Measurements from ENCODE around the gene B4GALT3.
"Not testable (repeated sequence)": the region's sequence is repeated elsewhere in the genome, so short reads cannot be mapped to it uniquely, and the experiment has no call there.

Gene B4GALT3

DNA sequence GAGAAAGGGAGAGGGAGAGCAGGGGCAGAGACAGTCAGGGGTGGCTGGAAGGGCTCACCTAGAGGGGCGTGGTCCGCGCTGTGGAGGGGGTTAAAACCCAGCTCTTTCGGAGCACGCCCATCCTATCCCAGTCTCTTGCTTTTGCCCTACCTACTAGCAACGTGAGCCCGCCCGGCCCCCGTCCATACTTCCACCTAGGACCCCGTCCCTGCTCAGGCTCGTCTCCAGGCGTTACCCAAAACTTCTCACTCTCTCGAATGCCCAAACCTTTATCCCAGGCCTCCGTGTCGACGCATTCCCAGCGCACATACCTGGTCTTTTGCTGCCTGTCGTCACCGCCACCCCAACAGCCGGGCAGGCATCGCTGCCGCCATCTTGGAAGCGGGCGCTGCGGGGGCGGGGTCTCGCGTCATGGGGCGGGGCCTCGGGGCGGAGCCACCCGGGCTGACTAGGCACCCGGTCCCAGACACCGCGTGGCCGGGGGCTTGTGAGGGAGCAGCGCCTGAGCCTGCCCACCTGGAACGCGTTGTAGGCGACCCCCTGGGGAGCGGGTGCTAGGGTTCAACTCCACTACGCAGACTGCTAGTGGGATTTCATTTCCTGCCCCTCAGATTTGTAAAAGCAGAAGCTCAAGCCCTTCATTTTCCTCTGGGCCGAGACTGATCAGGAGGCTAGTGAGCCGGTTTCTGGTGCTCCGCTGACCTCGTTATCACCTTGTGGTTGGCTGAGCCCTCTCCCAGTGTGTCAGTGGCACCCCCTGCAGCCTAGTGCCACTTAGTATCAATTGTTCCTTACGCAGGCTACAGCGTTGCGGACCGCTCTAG, at the start of gene B4GALT3:
TSS of gene B4GALT3 (minus strand) at position 396 of the 824 bp plus-strand sequence. CDS start 1,447 bp downstream, outside the sequence.
- Histone ChIP-seq H3K36me3 (ENCODE audit: insufficient read depth, low read length) (peaks cover 28% of the 10 kb centered on the region), H3K9ac (ENCODE audit: low read length) (peak within 1 kb of the TSS; percentile 74), H3K27me3 (ENCODE audit: control insufficient read depth in 1 of 2, insufficient read depth in 2 of 2, low read length in 2 of 2) (no peaks in the 10 kb centered on the region), H3K27ac (ENCODE audit: low read depth, low read length) (peak within 1 kb of the TSS; percentile 84), H3K4me1 (ENCODE audit: insufficient read depth, low read length) (peaks cover 32% of the 10 kb centered on the region), H3K4me3 (ENCODE audit: low read depth in 1 of 2, low read length in 2 of 2) (peak within 1 kb of the TSS; percentile 90 to 95), H3K9me3 (ENCODE audit: low read length) (no peaks in the 10 kb centered on the region)

DNA sequence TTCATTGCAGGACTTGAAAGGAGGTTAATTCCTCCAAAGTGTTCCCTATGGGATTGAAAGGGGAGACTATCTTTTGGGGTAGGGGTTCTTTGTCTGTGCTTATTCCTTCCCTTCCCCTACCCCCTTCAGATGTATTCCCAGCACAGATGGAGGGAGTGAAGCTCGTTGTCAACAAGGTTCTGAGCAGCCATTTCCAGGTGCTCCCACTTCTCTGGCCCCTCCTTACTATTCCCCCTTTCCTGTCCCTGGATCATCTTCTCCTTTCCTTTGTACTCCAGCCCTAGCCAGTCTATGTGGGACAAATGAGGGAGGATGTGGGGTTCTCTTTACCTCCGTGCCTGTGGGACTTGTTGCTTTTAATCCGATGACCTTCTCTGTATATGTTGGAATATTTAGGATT, 49.5 kb upstream of the B4GALT3 start:
- peak overlapping the region; percentile 84 for H3K27ac ChIP-seq (ENCODE audit: low read depth, low read length)

DNA sequence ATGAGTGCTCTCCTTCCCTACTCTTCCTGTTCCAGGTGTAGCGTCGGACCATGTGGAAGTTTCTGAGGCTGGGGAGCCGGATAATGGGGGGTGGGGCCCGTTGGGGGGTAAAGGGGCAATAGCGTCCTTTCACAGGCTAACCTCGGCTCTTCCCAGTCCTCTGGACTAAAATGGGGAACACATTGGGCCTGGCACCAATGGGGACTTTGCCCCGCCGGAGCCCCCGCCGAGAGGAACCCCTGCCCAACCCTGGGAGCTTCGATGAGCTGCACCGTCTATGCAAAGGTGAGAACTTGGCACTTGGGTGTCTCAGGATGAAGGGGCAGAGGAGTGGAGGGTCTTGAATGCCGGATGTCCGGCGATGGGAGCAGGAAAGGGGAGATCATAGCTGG, 49.0 kb upstream of the B4GALT3 start:
- Histone ChIP-seq H3K36me3 (ENCODE audit: insufficient read depth, low read length) (peaks cover 21% of the 10 kb centered on the region), H3K27ac (ENCODE audit: low read depth, low read length) (peak overlapping the region; percentile 84), H3K9ac (ENCODE audit: low read length) (peak overlapping the region; percentile 75), H3K9me3 (ENCODE audit: low read length) (no peaks in the 10 kb centered on the region), H3K27me3 (ENCODE audit: control insufficient read depth in 1 of 2, insufficient read depth in 2 of 2, low read length in 2 of 2) (no peaks in the 10 kb centered on the region), H3K4me3 (ENCODE audit: low read depth in 1 of 2, low read length in 2 of 2) (peak overlapping the region; percentile 91 to 95), H3K4me1 (ENCODE audit: insufficient read depth, low read length) (peaks cover 23% of the 10 kb centered on the region)

More for the DNA sequence above, 49.5 kb upstream of the B4GALT3 start:
- Histone ChIP-seq H3K4me1 (ENCODE audit: insufficient read depth, low read length) (peaks cover 23% of the 10 kb centered on the region), H3K36me3 (ENCODE audit: insufficient read depth, low read length) (peaks cover 21% of the 10 kb centered on the region), H3K9ac (ENCODE audit: low read length) (peak overlapping the region; percentile 75), H3K9me3 (ENCODE audit: low read length) (no peaks in the 10 kb centered on the region), H3K27me3 (ENCODE audit: control insufficient read depth in 1 of 2, insufficient read depth in 2 of 2, low read length in 2 of 2) (no peaks in the 10 kb centered on the region), H3K4me3 (ENCODE audit: low read depth in 1 of 2, low read length in 2 of 2) (peak overlapping the region; percentile 91 to 95)

DNA sequence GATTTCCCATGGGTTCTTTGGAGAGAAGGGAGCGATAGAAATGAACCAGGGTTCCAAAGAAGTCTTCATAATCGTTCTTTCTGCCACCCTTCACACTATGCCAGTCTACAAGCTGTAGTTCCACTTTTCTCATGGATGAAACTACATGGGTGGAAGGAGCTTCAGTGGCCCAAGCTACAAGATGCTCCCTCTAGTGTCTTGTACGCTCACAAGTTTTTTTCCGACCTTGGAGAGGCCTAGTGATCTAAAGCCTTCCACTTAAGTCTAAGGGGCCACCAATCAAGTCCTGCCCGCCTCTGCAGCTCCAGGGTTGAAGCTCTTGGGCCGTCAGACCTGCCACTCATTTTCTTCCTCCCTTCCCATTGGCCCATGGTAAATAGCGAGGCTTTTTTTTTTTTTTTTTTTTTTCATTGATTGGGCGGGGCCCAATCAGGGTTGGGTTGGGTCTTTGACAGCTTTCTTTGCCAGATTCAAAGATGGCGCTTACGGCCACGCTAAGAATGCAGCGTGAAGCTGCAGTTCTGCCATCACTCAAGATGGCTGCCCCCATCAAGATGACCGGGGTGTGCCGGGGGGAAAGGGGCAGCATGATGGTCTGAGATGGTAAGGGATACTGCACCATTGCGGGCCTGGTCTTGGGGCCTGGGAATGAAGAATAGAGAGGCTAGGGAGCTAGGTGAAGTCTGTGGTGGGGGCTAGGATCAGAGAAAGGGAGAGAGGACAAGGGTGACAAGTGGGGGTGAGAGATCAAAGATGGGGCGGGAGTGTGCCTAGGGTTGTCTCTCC, 48.4 kb upstream of the B4GALT3 start, which contains the start of gene TOMM40L:
TSS of gene TOMM40L (plus strand) at position 527 of the 786 bp plus-strand sequence. CDS start 430 bp downstream, outside the sequence.
- Histone ChIP-seq H3K4me3 (ENCODE audit: low read depth in 1 of 2, low read length in 2 of 2) (peak within 1 kb of the TSS; percentile 91 to 95), H3K27me3 (ENCODE audit: control insufficient read depth in 1 of 2, insufficient read depth in 2 of 2, low read length in 2 of 2) (no peaks in the 10 kb centered on the region), H3K9ac (ENCODE audit: low read length) (peak within 1 kb of the TSS; percentile 75), H3K27ac (ENCODE audit: low read depth, low read length) (peak within 1 kb of the TSS; percentile 84), H3K9me3 (ENCODE audit: low read length) (no peaks in the 10 kb centered on the region), H3K4me1 (ENCODE audit: insufficient read depth, low read length) (peaks cover 23% of the 10 kb centered on the region), H3K36me3 (ENCODE audit: insufficient read depth, low read length) (peaks cover 21% of the 10 kb centered on the region)

DNA sequence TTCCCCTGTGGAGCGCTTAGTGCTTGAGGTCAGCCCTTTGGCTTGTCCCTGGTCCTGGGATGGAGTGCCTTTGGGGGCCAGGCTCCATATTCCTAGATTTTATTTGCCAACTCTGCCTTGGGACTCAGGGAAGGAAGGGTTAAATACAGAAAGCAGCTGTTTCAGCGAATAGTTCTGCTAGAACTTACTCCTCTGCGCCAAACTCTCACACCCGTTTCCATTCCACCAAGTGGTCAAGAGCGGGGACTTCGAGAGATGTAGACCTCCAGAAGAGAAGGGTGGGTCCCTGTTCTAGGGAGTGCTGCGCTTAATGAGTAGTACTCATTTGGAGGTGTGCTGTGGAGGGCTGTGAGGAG, 47.8 kb upstream of the B4GALT3 start:
- H3K4me1 ChIP-seq (ENCODE audit: insufficient read depth, low read length) = peaks cover 23% of the 10 kb centered on the region
- peaks cover 21% of the 10 kb centered on the region for H3K36me3 ChIP-seq (ENCODE audit: insufficient read depth, low read length)
- H3K9ac ChIP-seq (ENCODE audit: low read length) = no peak overlapping the region
- peak overlapping the region; percentile 53 for H3K27ac ChIP-seq (ENCODE audit: low read depth, low read length)
- H3K9me3 ChIP-seq (ENCODE audit: low read length) = no peaks in the 10 kb centered on the region
- peak overlapping the region in 1 of 2 donors; percentile 20 for H3K4me3 ChIP-seq (ENCODE audit: low read depth in 1 of 2, low read length in 2 of 2)
- H3K27me3 ChIP-seq (ENCODE audit: control insufficient read depth in 1 of 2, insufficient read depth in 2 of 2, low read length in 2 of 2) = no peaks in the 10 kb centered on the region

DNA sequence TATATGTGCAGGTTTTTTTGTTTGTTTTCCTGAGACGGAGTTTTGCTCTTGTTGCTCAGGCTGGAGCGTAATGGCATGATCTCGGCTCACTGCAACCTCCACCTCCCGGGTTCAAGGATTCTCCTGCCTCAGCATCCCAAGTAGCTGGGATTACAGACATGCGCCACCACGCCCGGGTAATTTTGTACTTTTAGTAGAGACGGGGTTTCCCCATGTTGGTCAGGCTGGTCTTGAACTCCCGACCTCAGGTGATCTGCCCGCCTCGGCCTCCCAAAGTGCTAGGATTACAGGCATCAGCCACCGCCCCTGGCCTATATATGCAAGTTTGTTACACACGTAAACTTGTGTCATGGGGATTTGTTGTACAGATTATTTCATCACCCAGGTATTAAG, 47.4 kb upstream of the B4GALT3 start:
- H3K9me3 ChIP-seq (ENCODE audit: low read length); H3K27me3 ChIP-seq (ENCODE audit: control insufficient read depth in 1 of 2, insufficient read depth in 2 of 2, low read length in 2 of 2); H3K9ac ChIP-seq (ENCODE audit: low read length); H3K27ac ChIP-seq (ENCODE audit: low read depth, low read length); H3K4me3 ChIP-seq (ENCODE audit: low read depth in 1 of 2, low read length in 2 of 2): not testable (repeated sequence)
- Histone ChIP-seq H3K4me1 (ENCODE audit: insufficient read depth, low read length) (peaks cover 23% of the 10 kb centered on the region), H3K36me3 (ENCODE audit: insufficient read depth, low read length) (peaks cover 20% of the 10 kb centered on the region)

DNA sequence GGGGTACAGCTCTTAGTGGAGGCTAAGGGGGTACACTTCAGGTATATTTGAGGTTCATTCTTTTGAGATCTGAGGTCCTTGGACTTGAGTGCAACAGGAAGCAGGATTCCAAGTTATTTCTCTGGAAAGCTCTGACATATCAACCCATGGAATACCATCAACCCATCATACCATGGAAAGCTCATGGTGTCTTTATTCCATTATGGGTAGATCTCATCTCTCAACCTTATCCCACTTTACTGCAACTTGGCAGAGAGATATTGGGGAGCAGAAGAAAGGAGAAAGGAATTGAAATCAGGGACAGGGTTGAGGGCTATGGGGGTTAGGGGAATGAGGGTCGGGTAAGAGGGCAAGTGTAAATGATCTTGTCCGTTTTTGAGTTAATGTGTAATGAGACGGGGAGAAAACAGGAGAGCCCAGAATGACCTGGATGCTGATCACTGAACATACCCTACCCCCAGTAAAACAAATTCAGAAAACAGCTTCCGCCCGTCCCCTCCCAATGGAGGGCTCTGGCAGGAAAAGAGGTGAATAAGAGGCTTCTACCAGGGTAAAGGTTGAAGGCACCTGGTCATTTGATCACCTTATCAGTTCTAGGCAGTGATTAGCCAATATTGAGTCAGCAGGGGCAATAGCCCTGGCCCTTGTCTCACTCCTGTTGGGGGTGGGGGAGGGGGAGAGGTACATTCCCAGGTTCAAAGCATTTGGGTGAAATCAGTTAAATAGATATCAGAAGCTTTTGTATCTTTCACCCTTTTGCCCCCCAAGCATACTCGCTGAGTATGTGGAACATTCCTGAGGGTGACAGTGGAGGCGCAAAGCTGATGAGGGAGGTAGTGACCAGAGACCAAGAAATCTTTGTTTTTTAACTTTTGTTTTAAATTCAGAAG, 46.7 kb upstream of the B4GALT3 start:
- Histone ChIP-seq H3K9ac (ENCODE audit: low read length) (no peak overlapping the region), H3K4me3 (ENCODE audit: low read depth in 1 of 2, low read length in 2 of 2) (no peak overlapping the region), H3K36me3 (ENCODE audit: insufficient read depth, low read length) (peaks cover 13% of the 10 kb centered on the region), H3K27me3 (ENCODE audit: control insufficient read depth in 1 of 2, insufficient read depth in 2 of 2, low read length in 2 of 2) (no peaks in the 10 kb centered on the region), H3K4me1 (ENCODE audit: insufficient read depth, low read length) (peaks cover 23% of the 10 kb centered on the region), H3K9me3 (ENCODE audit: low read length) (no peaks in the 10 kb centered on the region), H3K27ac (ENCODE audit: low read depth, low read length) (no peak overlapping the region)

DNA sequence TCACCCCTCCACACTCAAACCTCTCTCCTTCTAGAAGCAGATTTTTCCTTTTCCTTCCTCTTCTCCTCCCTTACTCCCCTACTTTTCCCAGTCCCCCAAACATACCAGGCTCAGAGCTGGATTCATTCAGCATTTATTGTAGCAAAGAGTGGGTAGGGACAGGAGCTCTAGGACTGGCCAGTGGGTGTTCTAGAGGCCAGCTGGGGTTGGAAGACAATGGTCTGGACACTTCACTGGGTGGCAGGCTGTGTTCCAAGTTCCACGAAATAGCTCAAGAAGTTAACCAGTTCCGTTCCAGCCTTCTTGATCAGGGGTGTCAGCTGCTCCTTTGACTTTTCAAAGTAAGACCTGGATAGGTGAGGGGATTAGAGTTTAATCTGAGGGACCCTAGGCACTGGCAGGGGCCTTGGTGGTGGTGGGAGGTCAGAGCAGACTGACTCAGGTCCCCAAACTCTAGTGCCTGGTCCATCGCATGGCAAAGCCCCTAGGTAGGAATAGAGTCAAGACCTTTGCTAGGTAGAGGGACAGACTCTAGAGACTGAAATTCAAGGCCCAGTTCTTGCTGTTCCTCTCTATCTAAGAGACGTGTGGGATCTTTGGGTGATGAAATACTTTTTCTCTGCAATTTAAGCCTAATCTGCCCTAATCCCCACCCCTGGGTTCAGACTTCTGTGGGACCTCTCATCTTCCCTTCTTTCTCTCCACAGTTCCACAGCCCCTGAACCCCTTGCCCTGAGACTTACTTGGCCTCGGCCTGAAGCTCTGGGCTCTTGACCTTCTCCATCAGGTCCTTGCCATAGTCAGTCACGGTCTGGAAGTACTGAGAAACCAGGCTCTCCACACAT, 45.1 kb upstream of the B4GALT3 start:
- H3K4me1 ChIP-seq (ENCODE audit: insufficient read depth, low read length) = peaks cover 15% of the 10 kb centered on the region
- no peak overlapping the region for H3K4me3 ChIP-seq (ENCODE audit: low read depth in 1 of 2, low read length in 2 of 2)
- no peaks in the 10 kb centered on the region for H3K27me3 ChIP-seq (ENCODE audit: control insufficient read depth in 1 of 2, insufficient read depth in 2 of 2, low read length in 2 of 2)
- no peak overlapping the region for H3K9ac ChIP-seq (ENCODE audit: low read length)
- H3K9me3 ChIP-seq (ENCODE audit: low read length) = no peaks in the 10 kb centered on the region
- no peak overlapping the region for H3K27ac ChIP-seq (ENCODE audit: low read depth, low read length)
- H3K36me3 ChIP-seq (ENCODE audit: insufficient read depth, low read length) = no peaks in the 10 kb centered on the region

DNA sequence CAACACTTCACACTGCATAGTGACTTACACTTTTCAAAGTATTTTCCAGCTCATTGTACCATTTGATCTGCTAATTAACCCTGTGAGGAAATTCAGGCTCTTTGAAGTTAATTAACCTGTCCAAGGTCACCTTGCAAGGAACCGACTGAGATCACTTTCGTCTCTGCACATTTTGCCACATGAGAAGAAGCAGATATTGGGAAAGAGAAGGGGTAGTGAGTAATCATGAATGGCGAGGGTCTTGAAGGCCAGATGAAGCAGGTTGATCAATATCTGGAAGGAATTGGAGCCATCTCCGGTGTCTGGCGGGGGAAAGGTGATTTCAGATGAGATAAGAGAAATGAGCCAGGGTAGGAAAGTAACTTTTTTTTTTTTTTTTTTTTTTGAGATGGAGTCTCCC, 42.7 kb upstream of the B4GALT3 start:
- no peak overlapping the region for H3K27ac ChIP-seq (ENCODE audit: low read depth, low read length)
- peaks cover under 1% of the 10 kb centered on the region for H3K4me1 ChIP-seq (ENCODE audit: insufficient read depth, low read length)
- H3K36me3 ChIP-seq (ENCODE audit: insufficient read depth, low read length) = no peaks in the 10 kb centered on the region
- H3K9ac ChIP-seq (ENCODE audit: low read length) = no peak overlapping the region
- no peaks in the 10 kb centered on the region for H3K9me3 ChIP-seq (ENCODE audit: low read length)
- no peaks in the 10 kb centered on the region for H3K27me3 ChIP-seq (ENCODE audit: control insufficient read depth in 1 of 2, insufficient read depth in 2 of 2, low read length in 2 of 2)
- no peak overlapping the region for H3K4me3 ChIP-seq (ENCODE audit: low read depth in 1 of 2, low read length in 2 of 2)

DNA sequence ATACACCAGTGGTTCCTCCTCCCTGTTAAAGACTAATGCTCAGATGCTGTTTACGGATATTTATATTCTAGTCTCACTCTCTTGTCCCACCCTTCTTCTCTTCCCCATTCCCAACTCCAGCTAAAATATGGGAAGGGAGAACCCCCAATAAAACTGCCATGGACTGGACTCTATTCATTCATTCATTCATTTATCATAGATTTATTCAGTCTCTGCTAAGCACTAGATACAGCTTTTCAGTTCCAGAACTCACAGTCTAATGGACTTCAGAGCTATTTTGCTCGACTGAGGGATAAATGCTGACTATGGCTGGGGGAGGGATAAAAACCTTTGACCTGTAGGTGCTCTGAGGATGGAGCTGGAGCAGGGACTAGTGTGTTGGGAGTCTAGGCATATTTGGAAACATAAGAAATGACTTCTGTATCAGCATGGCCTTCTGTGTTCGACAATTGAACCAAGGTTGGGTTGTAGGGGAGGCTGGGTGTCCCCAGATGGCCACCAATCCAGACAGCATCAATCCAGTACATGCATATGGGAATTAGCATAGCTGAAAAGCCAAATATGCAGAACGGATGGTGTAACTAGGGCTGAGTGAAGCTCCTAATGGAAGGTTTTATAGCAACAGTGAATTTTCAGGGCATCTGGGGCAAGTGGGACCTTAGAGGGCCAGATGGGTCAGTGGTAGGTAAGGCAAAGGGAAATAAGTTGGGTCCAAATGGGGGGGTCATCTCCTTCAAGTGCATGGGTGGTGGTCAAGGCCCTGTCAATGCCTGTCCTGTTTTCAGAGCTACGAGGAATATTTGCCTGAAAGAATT, 42.0 kb upstream of the B4GALT3 start:
- peaks cover 3% of the 10 kb centered on the region for H3K36me3 ChIP-seq (ENCODE audit: insufficient read depth, low read length)
- H3K9ac ChIP-seq (ENCODE audit: low read length) = no peak overlapping the region
- no peak overlapping the region for H3K27ac ChIP-seq (ENCODE audit: low read depth, low read length)
- no peaks in the 10 kb centered on the region for H3K4me1 ChIP-seq (ENCODE audit: insufficient read depth, low read length)
- no peaks in the 10 kb centered on the region for H3K27me3 ChIP-seq (ENCODE audit: control insufficient read depth in 1 of 2, insufficient read depth in 2 of 2, low read length in 2 of 2)
- no peak overlapping the region for H3K4me3 ChIP-seq (ENCODE audit: low read depth in 1 of 2, low read length in 2 of 2)
- H3K9me3 ChIP-seq (ENCODE audit: low read length) = no peaks in the 10 kb centered on the region
